CD4-positive, alpha-beta T cell treated with Interferon alpha-2 for 1 hour (primary cell): ENCODE results near the gene RFC5.
"Not testable (repeated sequence)": the region's sequence is repeated elsewhere in the genome, so short reads cannot be mapped to it uniquely, and the experiment has no call there.

Experiments used
- DNase-seq, 2 donors: peaks; one replicate each; pipeline ENCODE4 v3.0.0-alpha.2; 2020 to 2022

Gene RFC5

DNA sequence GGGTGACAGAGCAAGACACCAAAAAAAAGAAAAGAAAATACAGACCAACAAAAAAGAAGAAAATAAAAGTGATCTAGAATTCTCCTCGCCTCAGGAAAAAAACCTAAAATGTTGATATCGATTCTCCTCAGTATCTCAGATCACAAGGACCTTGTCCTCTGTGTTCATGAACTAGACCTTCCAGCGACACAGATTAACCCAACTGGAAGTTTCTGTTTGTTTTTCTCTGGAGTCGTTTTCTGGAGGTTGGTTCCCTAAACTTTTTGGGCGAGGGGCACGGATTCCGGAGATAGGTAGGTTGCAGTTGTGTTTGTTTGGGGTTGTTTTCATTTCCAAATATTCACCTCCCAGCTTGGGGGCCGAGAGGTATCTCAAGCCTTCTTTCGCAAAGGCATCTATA is 559 bp upstream of the RFC5 start:
- no peak for DNase-seq

DNA sequence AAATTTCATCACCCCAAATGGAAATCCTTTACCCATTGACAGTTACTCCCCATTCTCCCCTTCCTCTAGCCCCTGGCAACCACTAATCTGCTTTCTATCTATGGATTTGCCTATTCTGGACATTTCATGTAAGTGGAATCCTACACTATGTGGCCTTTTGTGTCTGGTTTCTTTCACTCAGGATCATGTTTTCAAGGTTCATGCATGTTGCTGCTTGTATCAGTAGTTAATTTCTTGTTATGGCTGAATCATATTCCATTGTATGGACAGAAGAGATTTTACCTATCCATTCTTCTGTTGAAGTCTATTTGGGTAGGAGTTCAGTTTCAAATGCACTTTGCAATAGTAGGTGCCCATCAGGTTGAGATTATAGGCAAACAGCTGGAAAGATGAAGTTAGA is 1.4 kb downstream of the RFC5 start:
- no peak for DNase-seq

DNA sequence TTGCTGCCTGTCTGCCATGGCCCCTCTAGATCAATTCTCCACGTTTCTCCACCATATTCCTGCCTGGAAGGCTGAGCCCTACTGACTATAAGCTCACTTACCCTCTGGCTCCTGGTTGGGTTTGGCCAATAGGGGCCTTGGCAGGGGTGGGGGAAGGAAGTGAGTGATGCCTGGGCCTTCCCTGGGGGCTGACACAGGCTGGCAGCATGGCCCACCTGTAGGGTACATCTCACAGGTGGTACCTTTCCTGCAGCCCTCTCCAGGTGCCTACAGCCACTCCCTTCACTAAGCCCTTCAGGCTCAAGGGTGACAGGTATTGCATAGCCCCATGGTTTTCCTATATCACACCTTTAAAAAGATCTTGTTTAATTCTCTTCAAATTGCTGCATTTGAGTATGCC is 3.5 kb downstream of the RFC5 start:
- no peak for DNase-seq

DNA sequence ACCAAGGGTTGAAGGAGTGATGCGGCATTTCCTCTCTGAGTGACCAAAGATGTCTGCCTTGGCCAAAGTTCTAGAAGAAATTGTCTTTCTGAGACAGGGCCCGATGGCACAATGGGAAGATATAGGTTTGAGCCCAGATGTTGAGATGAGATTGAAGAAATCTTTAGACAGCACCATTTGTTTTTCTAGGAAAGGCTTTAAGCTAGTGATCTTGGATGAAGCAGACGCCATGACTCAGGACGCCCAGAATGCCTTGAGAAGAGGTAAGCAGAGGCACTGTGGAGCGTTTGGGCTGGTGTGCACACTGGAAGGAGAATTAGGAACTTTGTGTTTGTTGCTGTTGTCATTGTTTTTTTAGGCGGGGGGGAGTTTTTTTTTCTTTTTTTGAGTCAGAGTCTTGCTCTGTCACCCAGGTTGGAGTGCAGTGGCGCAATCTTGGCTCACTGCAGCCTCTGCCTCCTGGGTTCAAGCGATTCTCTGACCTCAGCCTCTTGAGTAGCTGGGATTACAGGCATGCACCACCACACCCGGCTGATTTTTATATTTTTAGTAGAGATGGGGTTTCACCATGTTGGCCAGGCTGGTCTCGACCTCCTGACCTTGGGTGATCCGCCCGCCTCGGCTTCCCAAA is 5.7 kb downstream of the RFC5 start:
- not testable (repeated sequence) for DNase-seq

DNA sequence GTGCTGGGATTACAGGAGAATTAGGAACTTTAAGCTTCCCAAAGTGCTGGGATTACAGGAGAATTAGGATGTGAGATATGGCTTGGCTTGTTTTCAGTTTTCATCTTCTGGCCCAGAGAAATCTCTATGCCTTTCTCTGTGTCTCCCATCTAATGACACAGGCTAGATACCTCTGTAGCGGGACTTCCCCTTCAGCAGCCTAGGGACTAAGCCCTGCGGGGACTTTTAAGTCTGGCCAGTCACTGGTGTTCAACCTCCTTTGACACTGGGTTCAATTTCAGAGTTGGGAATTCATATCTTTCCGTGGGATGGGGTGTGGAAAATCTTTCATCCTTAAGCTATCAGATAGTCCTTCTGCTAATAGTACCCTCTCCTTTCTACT is 6.2 kb downstream of the RFC5 start:
- no peak for DNase-seq

DNA sequence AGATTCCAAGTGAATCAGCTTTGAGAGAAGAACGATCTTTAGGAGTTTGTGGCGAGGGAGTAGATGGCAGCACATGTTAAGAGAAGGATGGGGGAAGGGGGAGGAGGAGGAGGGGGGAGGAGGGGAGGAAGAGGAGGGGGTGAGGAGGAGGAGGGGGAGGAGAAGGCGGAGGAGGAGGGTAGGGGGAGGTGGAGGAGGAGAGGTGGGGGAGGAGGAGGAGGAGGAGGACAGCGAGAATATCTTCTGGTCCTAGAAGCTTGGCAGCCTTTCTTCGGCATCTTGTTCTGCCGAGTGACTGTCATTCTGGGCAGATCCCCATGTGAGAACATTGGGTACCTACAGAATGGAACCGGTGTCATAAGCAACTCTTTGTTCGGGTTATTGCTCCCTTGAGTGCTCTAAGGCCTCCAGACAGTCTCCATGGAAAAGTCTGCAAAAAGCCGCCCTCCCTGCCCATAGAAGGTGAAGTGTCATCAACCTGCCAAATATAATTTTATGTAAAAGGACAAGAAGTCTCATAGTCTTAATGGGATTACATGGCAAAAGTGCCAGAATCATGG is 6.9 kb downstream of the RFC5 start:
- no peak for DNase-seq

DNA sequence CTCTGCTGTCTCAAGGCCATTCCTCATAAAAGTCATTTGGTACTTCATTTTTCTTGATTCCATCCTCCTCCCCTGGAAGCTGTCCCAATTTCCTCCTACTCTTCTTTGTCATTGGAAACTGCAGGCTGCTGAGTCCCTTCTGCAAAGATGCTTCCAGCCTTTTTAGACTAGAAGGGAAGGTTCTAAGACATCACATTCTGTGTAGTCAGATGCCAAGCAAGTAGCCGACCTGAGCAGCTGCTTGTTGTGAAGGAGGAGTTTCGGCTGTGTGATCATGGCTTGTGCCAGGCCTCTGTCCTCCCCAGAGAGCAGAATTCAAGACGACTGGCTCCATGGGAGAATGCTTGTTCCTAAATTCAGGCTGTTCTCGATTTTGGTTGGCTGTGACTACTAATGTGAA is 8.7 kb downstream of the RFC5 start:
- DNase-seq, result no peak

DNA sequence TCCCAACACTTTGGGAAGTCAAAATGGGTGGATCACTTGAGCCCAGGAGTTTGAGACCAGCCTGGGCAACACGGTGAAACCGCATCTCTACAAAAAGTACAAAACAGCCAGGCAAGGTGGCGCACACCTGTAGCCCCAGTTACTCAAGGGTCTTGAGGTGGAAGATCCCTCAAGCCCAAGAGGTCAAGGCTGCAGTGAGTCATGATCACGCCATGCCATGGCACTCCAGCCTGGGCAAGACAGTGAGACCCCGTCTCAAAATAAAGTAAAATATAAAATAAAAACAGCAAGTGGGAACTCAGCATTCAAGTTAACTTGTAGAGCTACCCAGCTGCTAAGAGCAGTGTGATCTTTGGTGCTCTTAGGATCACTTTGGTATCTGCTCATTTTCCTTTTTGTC is 12.7 kb downstream of the RFC5 start:
- DNase-seq, result no peak

DNA sequence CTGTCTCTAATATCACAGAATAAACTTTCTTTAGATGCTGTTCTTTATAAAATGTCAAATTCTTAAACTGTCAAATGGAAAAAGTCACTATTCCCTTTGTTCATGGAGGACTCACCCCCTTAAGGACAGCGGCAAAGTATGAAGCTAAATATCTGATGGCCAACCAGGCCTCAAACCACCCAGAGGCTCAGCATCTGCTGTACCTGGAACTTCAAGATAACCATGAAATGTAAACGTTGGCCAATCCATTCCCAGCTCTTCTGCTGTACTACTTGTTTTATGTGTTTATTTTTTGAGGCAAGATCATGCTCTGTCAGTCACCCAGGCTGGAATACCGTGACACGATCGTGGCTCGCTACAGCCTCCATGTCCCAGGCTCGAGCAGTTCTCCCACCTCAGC is 15.7 kb downstream of the RFC5 start:
- no peak for DNase-seq

DNA sequence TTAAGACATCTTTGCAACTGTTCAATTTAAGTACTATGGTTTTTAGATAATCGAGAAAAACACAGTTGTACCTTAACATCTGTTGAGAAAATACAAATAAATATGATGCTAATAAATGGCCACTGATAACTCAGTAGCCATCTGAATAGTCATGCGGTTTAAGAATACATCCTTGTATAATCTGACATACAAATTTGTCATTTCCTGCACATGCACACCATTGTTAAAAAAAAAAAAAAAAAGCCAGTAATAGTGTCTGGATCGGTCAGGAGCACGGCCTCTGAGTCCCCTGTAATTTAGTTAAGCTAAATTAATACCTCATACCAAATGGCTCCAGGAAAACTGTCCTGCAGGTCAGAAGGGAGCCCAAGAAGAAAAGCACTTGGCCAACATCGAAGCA is 16.8 kb downstream of the RFC5 start:
- DNase-seq, result no peak

DNA sequence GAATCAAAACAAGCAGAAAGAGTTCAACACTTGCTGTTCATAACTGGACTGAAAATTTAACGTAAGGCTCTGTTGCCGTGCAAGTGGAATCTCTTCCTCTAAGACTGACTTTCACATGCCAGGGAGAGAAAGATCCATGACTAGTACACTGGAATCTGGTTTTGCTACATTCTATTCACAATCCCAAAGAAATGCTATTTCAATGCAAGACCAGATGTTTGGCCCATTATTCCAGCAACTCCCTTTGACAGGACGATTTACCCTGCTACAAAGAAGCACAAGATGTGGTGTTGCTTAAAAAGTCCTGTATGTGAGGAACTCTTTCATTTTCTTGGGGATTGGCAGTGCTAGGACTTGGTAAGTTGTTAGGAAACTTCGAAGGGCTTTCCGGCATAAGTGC is 17.4 kb downstream of the RFC5 start:
- DNase-seq, result no peak

DNA sequence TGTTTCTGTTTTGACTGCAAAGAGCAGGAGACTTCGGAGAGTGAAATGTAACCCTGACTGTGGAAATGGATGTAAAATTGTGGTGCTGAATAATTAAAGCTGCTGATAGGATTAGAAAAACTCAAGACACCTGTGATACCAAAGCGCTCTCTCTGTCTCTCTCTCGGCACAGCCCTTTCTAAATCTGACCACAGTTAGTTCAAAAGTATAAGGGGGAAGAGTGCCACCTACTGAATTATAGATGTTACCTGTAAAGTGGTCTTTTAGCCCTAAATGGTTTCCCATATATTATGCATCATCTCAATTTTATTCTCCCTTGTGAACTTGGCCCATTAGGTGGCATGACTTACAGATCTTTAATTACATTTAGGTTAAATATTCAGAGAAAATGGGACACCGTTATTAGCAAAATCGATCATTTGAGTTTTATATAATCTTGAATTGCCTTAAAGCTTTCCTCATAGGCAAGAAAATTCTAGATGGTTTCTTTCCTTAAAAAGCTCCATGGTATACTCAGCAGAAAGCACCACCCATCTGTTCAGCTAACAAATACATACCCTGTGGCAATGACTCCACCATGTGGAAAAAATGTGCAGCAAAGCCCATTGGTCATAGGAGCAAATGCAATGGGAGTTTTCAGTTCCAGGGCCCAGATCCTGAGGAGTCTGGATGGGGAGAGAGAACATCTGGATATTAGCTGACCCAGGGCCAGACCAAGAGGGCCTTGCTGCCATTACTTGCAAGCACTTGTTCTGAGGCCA is 18.1 kb downstream of the RFC5 start:
- DNase-seq, result no peak

DNA sequence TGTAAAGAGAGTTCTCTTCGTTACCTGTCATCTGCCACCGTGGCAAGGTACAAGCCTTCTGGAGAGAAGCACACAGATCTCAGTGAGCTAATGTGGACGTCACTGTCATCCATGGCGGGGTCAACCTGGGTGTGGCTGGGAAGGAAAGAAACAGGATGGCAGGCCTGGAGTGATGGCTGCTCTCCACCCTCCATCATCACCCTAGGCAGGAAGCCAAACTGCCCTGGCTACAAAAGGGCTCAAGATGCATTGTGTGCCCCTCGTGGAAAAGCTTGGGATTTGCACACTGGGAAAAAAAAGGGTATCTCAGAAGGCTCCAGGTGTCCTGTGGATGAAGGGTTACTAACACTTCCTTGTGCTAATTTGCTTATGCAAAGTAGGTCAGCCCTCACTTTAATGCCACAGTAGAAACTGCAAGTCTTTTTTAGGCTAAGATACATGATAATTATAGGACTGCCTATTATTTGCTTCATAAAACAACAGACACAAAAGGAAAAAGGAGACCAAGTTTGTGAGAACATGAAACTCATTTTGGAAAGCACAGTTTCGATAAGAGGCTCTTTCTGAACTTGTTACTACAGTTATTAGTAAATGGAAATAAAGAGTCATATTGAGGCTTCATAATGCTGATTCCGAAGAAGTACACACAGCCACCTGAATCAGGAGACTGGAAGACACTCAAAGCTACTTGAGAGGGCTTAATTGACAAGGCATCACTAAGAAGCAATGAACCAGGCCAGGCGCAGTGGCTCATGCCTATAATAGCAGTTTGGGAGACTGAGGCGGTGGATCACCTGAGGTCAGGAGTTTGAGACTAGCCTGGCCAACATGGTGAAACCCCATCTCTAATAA is 18.9 kb downstream of the RFC5 start:
- no peak for DNase-seq

DNA sequence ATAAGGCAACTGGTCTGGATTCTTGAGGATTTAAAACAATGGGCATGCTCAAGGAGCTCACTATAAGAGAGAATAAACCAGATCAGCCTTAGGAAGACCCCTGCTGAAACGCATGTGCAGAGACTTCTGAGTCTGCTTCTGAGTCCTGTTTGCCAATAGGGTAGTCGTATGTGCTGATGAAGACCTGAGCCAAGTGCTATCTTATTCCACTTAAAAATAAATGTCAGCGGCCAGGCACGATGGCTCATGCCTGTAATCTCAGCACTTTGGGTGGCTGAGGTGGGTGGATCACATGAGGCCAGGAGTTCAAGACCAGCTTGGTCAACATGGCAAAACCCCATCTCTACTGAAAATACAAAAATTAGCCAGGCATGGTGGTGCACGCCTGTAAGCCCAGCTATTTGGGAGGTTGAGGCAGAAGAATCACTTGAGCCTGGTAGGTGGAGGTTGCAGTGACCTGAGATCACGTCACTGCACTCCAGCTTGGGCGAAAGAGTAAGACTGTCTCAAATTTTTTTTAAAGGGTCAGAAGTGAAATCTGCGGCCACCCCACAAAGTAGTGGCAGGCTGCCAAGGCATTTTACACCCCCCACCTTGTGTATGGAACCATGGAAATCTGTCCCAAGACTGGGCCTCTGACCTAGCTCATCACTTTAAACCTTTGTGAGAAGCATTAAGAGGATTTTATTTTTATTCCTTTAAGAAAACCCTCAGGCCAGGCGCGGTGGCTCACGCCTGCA is 20.3 kb downstream of the RFC5 start:
- DNase-seq, result no peak

DNA sequence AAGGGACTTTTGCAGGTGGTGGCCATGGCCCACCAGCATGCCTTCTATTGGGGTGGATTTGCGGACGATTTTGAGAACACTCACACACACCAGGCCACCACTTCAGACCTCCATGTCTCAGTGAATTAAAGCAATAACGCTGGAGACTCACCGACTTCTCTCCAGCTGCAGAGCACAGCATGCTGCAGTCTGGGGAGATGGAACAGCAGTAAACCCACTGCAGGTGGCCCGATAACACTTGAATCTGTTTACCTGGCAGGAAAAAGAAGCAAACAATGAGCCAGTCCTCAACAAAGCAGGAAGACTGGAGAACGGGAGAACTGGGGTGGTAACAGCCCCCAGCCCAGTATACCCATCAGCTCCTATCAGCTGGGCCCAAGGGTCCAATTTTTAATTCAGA is 21.6 kb downstream of the RFC5 start:
- DNase-seq, result no peak

DNA sequence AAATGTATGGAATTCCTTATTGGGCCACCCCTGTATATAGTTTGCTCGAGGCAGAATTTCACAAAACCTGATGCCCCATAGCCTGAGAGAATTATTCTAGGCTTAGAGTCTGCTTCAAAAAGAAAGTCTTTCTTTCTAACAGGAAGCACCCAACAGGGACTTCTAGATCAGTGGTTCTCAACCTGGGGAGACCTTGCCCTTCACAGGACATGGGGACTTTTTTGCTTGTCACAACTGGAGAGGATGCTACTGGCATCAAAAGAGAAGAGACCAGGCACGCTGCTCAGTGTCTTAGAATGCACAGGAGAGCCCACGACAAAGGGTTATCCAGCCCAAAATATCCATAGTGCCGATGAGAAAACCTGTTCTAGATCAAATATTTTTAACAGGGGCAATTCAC is 25.6 kb downstream of the RFC5 start:
- DNase-seq, result no peak

DNA sequence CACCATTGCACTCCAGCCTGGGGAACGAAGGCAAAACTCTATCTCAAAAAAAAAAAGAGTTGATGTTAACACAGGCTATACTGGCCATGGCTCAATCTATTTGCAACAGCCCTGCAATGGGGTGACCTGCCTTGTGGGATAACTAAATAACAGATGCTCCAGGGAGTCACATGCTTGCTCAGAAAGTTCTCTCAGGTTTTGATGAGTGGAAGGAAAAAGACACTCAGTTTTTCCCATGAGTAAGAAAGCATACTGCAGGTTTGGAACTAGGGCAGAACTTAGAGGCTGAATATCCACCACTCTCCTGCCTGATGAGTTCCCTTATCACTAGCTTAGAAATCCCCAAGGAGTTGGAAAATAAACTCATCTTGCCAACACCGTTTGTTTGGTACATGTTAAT is 27.6 kb downstream of the RFC5 start:
- DNase-seq, result no peak

DNA sequence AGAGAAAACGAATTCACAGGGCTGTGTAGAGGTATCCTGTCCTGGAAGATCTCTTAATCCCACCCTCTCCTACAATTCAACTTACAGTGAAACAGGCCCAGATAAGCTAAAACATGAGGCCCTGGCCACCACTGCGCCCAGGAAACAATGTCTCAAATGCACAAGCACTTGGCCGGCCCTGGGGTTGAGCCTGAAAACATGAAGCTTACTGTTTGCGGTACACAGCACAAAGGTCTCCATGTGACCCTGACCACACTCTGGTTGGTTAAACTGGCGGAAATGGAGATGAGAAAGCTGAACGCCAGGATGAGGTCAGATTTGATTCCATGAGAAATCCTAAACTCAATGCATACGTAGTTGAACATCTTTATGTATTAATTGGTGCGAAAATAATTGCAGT is 28.1 kb downstream of the RFC5 start:
- DNase-seq, result no peak

DNA sequence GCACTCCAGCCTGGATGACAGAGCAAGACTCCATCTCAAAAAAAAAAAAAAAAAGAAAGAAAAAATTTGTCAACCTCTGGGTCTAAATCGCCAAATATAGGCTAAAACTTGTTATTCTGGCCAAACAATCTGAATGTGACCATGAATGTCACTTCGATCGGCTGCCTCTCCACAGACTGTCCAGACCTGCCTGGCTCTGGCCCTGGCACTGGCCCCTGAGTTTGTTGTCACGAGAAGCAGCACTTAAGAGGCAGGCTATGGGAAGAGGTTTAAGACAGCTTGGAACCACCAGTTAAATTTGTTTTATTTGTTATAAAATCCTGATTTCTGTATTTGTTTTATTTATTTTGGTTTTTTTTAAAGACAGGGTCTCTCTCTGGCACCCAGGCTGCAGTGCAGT is 29.9 kb downstream of the RFC5 start:
- DNase-seq, result no peak

DNA sequence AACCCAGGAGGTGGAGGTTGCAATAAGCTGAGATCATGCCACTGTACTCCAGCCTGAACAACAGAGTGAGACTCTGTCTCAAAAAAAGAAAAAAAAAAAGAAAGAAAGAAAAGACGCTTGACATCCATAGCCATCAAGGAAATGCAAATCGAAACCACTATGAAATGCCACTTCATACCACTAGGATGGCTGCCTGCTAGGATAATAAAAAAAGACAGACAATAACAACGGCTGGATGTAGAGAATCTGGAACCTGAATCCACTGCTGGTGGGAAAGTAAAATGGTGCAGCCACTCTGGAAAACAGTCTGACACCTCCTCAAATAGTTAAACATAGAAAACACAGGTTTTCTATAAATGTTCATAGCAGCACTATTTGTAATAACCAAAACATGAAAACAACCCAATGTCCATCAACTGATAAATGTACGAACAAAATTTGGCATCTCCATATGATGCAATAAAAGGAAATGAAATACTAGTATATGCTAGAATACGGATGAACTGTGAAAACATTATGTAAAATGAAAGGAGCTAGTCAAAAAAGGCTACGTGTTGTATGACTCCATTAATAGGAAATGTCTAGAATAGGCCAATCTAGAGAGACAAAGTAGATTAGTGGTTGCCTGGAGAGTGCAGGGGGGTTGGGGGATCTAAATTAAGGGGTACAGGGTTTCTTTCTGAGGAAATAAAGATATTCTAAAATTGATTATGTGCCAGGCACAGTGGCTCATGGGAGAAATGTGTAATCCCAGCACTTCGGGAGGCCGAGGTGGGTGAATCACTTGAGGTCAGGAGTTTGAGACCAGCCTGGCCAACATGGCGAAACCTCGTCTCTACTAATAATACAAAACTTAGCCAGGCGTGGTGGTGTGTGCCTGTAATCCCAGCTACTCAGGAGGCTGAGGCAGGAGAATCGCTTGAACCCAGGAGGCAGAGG is 34.7 kb downstream of the RFC5 start:
- DNase-seq, result no peak

DNA sequence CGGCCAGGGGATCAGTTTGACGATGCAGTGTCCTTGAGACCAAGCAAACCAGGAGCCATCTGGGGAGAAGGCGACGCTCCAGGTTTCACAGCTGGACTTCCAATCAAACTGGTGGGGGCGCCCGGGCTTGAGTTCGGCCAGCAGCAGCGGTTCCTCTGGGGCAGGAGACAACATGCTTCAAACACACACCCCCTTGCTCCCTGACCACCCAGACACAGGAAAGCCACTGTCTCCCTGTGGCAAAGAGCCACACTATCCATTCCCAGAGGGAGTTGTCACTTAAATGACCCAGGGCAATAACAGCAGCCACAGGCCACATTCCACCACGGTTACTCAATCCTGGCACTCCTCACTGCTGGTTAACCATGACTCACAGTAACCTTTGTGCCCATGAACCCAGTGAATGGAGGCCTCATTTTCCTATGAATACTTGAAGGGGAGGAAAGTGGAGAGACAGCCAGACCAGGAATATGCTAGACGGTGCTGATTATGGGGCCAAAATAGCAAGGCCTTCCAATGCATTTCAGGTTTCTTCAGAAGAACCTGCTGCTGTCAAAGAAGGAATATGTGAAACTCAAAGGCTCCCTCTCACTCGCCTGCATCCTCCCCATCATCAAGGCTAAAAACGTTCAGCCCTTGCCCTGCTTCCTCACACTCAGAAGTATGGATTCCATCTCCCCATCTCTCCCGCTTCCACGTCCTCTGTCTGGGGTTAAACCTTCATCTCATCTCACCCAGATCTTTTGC is 36.0 kb downstream of the RFC5 start:
- no peak for DNase-seq
